ENCODE measurements around the gene SCARB1. TPM values are rescaled to one million over a fixed set of nuclear protein-coding genes. Genes with fewer than 3 reads are reported as not detected.

Gene SCARB1
- total RNA-seq, 1 experiment from 2014 or later: 26.8 TPM

DNA sequence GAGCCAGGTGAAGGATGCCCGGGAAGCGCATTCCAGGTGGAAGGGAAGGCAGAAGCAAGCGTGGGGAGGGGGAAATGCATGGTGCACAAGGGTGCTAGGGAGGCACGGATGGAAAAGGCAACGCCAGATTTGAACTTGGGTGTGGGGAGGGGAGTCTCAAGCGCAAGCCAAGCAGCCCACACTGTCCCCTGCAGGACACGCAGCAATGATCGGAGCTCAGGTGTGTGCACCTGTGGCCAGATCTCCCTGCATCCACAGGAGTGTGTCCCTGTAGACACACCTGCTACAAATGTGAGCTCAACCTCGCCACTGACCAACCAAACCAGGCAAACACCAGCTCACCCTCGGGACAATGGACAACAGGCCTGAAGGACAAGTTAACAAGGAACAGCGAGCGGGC lies 63.2 kb downstream of the SCARB1 start:
- DNase-seq (ENCODE audit: low spot score): no peak

DNA sequence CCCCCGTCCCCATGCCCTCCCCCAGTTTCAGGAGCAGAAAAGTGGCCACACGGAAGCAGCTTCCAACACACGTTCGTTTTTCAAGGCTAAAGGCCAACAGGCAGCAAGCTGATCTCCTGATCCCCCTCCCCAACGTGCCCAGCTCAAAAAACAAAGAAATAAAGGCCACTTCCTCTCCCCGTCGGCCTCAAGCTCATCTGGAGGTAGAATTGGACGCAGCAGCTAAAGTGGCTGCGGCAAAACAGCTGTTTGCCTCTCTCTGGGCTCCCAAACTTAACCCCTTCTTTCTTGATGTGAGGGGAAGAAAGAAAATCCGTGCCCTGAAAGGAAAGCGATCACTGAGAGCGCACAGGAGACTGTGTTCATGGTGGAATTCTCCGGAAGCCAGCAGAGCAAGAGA lies 66.3 kb downstream of the SCARB1 start:
- DNase-seq (ENCODE audit: low spot score): no peak

DNA sequence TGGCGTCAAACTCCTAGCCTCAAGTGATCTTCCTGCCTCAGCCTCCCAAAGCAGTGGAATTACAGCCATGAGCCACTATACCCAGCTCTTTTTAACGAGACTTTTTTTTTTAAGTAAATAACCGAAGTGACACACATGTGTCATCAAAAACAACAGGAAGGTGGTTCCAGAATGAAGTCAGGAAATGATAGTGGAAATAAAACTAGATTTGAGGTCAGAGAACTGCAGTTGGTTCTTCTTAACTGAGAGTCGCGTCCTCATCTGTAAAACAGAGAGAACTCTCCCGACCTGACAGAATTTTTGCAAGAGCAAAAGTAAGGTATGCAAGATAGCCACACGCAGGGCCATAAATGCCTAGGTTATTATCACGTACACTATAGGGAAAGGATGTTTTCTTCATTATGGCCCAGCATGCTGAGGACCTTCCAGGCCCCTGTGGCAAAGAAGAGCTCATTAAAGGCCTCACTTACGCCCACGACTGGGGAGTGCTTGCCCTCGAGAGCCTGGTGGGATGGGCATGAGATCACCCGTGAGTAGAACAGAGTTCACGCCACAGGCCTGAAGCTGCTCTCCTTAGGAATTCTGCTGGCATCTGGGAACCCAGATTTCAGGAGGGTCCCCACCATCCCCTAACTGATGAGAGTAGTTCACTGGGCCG lies 67.2 kb downstream of the SCARB1 start:
- no peak for DNase-seq (ENCODE audit: low spot score)

DNA sequence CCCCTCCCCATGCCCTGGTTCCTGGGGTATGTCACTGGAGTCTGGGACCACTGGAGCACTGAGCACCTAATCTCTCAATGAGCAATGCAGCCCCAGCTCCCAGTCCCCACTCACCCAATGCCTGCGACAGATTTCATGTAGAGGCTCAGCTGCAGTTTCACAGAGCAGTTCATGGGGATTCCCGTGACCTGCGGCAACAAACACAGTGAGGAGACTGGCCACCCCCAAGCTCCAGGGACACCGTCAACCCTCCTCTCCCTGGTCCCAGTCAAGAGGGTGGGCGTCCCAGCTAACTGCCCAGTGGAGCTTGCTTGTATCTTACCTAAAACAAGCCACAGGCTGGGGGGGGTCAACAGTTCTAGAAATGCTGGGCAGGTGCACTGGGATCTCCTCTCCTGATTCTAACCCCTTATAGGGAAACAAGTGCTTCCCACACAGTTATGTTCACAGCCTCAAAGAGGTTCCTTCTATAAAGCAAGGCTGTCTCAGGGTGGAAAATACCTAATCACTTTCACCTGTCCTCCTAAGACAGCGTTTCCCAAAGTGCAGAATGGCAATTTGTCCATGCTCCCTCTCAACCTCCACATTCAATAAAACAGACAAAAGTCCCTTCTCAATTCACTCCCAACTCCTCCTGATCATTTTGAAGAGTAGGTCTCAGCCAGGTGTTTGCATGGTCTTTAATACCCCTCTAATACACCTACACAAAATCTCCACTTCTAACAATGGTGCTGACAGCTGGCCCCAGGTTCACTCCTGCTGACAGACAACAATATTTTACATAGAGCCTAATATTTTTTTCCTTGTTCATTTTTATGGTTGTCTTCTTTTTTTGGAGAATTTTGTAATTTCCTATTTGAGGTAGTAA lies 68.3 kb downstream of the SCARB1 start:
- DNase-seq (ENCODE audit: low spot score): no peak

GRCh38 chr12:124792961-124793441 lies 70.7 kb downstream of the SCARB1 start:
- no peak for DNase-seq (ENCODE audit: low spot score)

- no peak for DNase-seq (ENCODE audit: low spot score)
These were observed 71.5 kb downstream of the SCARB1 start for GRCh38 chr12:124792156-124792555.

DNA sequence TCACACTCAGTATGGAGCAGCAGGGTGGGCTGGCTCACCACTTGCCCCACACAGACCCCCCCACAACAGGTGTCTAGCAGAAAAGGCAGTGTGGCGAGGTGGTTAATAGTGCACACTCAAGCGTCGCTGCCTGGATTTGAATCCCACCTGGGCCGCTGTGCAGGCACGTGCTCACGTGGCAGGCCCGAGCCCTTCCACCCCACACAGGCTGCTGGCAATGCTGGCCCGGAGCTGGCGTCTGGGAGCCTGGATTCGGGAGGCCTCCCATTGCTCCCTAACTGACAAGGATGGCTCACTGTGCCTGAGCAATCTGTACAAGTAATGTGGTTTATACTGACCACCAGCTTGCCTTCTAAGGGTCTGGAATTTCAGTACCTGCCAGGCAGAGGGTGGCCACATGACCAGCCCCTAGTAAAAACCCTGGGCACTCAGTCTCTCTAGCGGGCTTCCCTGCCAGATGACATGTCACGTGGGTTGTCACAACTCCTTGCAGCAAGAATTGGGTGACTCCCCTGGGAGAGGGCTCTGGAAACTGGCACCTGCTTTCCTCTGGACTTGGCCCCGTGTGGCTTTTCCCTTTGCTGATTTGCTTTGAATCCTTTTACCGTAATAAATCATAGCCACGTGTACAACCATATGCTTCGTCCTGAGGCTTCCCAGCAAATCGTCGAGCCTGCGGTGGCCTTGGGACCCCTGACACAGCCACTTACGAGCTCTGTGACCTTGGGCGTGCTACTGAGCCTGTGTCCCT lies 72.8 kb downstream of the SCARB1 start:
- DNase-seq (ENCODE audit: low spot score): no peak

DNA sequence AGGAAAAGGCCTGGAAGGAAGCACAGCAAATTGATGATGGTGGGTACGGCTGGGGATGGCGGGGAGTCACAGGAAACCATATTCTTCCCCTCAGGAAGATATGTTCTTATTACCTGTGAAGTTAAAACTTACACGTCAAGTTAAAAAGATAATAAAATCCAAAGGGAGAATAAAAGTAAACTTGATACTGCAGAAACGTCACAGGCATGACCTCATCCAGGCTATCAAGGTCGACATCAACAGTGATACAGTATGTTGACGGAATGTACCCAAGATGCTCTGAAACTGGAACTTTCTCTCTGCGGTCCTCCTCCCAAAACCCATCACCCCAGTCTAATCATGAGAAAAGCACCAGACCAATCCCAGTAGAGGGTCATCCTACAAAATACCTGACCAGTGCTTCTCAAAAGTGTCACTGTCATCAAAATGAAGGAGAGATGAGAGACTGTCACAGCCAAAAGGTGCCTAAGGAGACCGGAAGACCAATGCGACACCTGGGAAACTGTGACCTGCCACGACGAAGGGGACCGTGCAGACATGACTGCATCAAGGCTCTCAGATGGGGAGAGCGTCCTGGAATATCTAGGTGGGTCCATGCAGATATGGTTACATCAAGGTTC lies 74.6 kb downstream of the SCARB1 start:
- DNase-seq (ENCODE audit: low spot score): no peak

GRCh38 chr12:124786061-124786964 lies 77.4 kb downstream of the SCARB1 start:
- DNase-seq (ENCODE audit: low spot score): peak; percentile 89

DNA sequence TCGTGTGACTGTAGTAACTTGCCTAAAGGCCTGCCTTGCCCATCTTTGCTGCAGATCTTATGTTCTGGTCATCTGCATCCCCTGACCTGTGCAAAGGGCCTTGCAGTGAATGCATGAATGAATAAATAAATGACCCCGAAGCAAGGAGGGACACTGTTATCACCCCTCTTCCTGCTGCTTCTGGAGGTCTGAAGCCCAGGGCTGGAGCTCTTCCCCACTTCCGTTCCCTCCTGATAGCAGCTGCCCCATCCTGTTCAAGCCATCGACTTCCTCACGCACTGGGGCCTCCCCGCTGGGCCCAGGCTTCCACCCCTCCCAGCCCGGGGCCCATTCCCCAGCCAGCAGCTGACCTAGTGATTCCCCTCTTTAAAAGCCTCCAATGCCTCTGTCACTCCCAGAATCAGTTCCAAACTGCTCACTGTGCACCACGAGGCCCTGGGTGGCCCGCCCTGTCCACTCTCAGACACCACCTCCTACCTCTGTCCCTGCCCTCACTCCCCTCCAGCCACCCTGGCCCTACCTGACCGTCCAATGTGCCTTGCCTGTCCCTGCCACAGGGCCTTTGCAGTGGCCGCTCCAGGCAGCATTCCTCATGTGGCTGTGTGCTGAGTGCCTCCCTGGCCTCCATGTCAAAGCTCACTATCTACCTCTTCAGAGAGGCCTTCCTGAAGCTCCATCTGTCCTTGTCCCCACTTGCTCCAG lies 78.6 kb downstream of the SCARB1 start:
- no peak for DNase-seq (ENCODE audit: low spot score)

DNA sequence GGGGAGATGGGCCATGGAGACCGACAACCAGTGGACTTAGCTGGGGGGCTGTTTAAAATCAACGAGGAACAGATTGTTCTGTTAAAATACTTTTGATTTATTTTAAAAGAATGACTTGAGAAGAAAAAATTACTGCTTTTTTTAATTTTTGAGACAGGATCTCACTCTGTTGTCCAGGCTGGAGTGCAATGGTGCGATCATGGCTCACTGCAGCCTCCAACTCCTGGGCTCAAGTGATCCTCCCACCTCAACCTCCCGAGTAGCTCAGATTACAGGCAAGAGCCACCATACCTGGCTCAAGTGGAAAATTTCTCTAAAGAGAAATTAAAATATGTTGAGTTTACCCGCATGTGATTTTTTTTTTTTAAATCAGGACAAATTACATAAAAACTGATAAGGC lies 80.6 kb downstream of the SCARB1 start:
- DNase-seq (ENCODE audit: low spot score): no peak

- DNase-seq (ENCODE audit: low spot score): no peak
These were observed 81.5 kb downstream of the SCARB1 start for GRCh38 chr12:124782132-124782531.

GRCh38 chr12:124780752-124781685 lies 82.6 kb downstream of the SCARB1 start:
- no peak for DNase-seq (ENCODE audit: low spot score)

DNA sequence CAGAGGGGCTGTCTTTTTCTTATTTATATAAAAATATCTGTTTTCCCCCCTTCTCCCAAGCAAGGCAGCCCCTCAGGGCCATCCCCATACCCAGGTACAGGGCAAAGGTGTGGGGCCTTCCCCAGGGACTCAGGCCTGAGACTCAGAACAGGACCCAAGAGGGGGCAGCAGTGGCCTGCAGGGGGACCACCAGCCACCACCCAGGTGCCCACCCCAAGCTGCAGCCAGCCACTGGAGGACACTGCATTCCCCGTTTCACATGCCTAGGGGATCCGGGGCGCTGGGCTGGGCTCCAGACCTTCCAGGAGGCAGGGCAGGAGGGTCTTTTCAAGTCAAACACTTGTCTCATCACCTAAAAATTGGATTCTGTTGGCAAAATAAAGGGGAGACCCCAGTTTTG lies 83.3 kb downstream of the SCARB1 start:
- DNase-seq (ENCODE audit: low spot score): no peak

- no peak for DNase-seq (ENCODE audit: low spot score)
These were observed 84.2 kb downstream of the SCARB1 start for GRCh38 chr12:124779161-124780141.

DNA sequence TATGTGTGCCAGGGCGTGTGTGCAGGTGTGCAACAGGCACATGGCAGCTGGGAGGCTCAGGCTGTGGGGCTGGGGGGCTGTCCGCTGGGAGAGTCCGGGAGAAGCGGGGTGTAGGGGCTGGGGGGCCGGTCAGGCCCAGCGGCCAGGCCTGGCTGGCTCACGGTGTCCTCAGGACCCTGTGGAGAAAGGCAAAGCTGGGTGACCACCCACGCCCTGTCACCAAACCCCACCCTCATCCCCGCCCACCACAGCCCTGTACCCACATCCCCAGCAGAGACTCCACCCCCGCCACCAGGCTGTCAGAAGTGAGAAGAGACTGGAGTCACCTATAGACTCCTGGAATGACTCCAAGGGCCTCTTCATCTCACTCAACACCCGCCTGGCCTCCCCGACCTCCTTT lies 85.3 kb downstream of the SCARB1 start:
- DNase-seq (ENCODE audit: low spot score): no peak

DNA sequence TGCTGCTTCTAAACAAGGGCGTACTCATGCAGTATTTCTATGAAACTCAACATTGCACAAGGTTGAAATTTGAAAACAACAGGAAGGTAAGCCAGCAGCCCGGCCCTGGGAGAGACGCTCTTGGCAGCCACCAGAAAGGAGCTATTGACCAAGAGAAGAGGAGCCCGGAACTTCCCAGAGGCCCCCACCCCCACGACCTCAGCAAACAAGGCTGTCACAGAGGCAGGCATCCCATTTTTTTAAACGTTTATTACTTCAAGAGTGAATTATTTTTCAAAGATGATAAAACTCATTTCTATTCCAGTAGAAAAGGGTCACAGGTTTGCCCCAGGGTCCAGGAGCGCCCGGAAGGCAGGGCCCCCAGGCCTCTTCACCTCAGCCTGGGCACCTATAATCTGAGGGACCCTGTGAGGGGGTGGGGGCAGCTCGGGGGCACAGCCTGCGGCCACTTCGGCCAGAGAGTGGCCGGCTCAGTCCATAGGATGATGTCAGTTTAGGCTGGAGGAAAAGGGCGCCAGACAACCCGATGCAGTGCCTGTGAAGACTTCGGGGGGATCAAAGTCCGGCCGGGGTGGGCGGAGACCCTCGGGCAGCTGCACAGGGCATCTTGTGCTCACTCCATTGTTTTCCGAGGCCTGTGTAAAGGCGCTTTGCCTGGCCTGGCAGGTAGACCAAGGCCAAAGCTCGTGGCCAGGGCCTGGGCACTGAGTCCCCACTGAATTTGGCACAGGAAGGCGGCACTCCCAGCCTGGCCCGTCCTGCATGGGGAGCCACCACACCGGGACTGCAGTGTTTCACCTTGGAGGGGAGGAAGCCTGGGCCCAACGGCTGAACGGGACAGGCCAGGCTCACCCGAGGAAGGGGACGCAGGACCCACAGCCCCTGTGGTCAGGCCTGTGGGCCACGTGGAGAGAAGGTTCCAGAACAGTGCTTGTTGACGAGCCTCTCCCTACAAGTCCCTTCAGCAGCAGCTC lies 86.0 kb downstream of the SCARB1 start:
- DNase-seq (ENCODE audit: low spot score): no peak

Measured in H4 (cell line).